ENCODE results near the gene CLIC6.

DNA sequence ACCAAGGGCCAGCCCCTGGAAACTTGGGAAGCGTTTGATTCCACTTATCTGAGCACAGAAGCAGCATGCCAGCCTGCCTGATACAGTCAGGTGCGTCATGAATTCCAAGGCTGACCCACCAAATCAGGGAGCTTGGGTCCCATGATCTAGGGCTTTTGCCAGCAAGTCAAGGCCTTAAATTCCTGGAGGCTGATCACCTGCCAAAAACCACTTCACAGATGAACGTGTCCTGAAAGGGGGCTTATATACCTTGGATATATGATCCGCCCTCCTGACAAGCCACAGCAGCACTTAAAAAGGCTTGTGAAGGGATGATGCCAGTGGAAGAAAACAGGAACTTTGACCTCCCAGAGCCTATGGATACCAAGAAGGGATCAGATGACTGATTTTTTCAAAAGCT is 24.0 kb upstream of the CLIC6 start:
- no peak for TF ChIP-seq POLR2A (IDR thresholded peaks at IDR 0.05)
- TF ChIP-seq, protein P1, sequence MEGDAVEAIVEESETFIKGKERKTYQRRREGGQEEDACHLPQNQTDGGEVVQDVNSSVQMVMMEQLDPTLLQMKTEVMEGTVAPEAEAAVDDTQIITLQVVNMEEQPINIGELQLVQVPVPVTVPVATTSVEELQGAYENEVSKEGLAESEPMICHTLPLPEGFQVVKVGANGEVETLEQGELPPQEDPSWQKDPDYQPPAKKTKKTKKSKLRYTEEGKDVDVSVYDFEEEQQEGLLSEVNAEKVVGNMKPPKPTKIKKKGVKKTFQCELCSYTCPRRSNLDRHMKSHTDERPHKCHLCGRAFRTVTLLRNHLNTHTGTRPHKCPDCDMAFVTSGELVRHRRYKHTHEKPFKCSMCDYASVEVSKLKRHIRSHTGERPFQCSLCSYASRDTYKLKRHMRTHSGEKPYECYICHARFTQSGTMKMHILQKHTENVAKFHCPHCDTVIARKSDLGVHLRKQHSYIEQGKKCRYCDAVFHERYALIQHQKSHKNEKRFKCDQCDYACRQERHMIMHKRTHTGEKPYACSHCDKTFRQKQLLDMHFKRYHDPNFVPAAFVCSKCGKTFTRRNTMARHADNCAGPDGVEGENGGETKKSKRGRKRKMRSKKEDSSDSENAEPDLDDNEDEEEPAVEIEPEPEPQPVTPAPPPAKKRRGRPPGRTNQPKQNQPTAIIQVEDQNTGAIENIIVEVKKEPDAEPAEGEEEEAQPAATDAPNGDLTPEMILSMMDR (IDR thresholded peaks at IDR 0.05): no peak

All from testis (tissue), 2 donors.